GM19025 (cell line): ENCODE measurements around the gene ZC3H12C.
"Not testable (repeated sequence)": the region's sequence is repeated elsewhere in the genome, so short reads cannot be mapped to it uniquely, and the experiment has no call there.

Experiments
- ATAC-seq: cut with Tn5 transposase; IDR thresholded peaks from one replicate; pipeline ENCODE4 v1.9.1; 2021; ENCODE audit warnings: mild to moderate bottlenecking, low read depth, moderate library complexity; ENCODE audit not compliant: unreplicated experiment

The ZC3H12C gene

GRCh38 chr11:110176366-110177085 lies 83.3 kb downstream of the ZC3H12C start:
- ATAC-seq = no peak

- no peak for ATAC-seq
These were observed 83.9 kb downstream of the ZC3H12C start for GRCh38 chr11:110177086-110177456.

- no peak for ATAC-seq
These were observed 85.9 kb downstream of the ZC3H12C start for GRCh38 chr11:110179064-110179463.

DNA sequence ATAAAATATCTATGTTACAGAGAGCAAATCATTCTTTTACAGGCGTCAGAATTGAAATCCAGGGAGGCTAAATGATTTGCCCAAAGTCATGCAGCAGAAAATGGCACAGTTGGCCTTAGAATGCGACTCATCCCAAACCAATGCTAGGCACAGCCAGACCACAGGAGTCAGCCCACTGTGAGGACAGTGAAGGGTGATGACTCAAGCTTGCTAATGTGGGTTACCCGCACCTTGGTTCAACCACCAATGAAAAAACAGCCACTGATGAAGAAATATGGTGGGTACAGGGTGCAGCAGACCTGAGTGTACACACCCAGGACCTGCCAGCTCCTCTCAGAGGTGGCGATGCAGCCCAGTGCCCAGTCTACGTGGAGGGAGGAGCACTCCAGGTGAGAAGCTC lies 89.7 kb downstream of the ZC3H12C start:
- ATAC-seq = no peak

DNA sequence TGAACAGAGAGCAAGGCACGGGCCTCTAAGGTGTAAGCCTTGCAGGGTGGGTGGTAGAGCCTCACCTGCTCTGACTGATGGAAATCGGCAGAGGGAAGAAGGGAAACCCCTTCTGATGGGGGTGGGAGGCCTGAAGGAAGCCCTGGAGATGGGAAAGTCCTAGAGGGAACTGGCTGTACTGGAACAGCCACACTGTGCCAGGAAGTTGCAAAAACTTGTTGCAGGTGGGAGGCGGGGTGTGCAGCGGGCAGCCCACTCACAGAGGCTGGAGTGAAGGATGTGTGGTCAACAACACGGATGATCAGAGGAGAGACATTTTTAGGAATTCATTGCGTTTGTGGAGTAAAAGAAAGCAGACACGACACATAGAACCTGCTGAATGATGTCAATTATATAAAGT lies 91.3 kb downstream of the ZC3H12C start:
- ATAC-seq = no peak

DNA sequence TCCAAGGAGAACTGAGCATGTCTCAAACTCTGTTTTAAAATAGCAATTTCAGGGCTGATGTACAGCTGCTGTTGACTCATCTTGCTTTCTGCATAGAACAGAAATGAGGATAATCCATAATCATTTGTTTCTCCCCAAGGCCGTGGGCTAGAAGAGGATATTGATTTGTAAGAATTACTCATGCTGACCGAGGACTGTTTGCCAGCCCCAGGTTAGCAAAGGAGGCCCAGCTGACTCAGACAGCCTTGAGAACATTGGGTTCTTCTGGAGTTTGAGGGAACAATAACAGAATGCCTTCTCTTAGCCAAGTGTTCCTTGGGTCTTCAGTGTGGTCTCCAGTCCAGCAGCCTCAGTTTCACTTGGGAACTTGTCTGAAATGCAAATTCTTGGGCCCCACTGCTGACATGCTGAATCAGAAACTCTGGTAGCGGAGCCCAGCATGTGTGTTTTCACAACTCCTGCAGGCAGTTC lies 92.0 kb downstream of the ZC3H12C start:
- no peak for ATAC-seq

DNA sequence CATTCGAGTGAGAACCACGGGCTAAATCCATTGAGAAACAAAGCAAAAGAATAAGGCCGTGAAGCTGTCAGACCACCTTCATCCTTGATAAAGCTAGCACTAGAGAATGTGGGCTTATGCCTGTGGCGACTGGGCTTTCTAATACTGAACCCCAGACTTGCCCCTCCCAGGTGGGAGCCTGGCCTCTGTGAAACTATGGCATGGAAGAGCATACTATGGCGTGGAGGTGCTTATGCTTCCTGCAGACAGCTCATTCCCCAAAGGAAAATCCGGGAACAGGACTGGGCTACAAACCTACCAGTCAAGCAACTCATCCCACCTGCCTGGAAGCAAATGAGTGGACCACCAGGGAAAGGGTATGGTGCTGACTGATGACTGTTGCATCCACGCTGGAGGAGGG lies 92.4 kb downstream of the ZC3H12C start:
- no peak for ATAC-seq

DNA sequence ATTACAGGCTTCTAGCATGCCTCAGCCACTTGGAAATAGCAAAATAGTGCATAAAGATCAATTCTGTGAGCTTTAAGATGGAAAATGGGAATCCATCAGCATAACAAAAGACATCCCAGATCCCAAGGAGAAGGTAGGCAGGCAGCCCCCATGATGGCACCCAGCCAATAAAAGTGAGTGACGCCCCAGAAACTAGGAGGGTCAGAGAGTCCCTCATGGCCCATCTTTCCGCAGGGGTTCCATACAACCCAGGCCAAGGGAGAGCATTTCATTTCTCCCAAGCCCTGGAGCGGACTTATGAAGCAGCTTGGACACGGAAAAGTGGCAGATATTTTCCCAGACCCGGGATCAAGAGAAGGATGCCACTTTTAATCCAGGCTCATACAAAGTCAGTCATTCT lies 93.3 kb downstream of the ZC3H12C start:
- ATAC-seq = no peak

DNA sequence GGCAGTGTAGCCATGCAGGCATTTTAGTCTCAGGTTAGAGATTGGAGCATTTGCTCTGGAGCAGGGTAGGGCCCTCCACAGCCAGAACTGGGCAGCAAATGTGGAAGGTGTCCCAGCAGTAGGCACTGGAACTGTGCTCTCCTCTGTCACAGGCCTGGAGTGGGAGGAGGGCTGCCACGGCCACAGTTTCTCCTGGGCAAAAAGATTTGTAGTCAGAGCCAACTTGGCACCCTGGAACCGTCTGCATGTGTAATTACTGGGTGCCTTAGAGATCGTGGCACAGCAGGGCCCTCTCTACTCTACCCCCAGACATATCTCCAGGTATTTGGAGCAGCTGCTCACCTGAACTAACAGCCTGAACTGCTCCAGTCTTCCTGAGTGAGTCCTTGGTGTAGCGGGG lies 93.7 kb downstream of the ZC3H12C start:
- ATAC-seq = no peak

- ATAC-seq = no peak
These were observed 94.5 kb downstream of the ZC3H12C start for GRCh38 chr11:110187731-110188130.

- ATAC-seq = no peak
These were observed 97.7 kb downstream of the ZC3H12C start for GRCh38 chr11:110190885-110191284.

GRCh38 chr11:110192604-110193282 lies 99.6 kb downstream of the ZC3H12C start:
- ATAC-seq = peak; percentile 58

- not testable (repeated sequence) for ATAC-seq
These were observed 101.1 kb downstream of the ZC3H12C start for GRCh38 chr11:110194211-110194766.

DNA sequence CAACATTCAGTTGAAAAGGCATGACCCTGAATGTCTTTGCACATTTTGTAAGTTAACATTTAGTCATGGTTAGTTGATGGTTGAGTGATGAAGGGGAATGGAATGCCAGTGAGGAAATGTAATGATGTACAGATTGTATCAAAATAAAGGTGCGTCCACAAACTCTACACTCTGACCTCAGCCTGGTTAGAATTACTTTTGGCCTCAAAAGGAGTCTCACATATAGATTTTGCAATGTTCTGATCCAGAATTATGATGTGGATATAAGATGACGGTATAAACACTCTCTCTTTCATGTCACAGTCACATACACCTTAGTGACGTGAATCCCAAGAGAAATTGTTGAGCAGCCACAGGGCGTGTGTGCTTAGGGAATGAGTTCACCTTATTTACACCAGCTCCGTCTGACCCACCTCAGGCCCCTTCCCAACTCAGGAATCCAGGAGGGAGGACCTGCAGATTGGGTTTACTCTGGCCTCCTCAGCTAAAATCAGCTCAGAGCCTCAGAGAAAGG lies 103.1 kb downstream of the ZC3H12C start:
- ATAC-seq = no peak

GRCh38 chr11:110196884-110197420 lies 103.8 kb downstream of the ZC3H12C start:
- no peak for ATAC-seq

- ATAC-seq = no peak
These were observed 105.0 kb downstream of the ZC3H12C start for GRCh38 chr11:110198031-110198729.

GRCh38 chr11:110199184-110199981 lies 106.2 kb downstream of the ZC3H12C start:
- no peak for ATAC-seq

DNA sequence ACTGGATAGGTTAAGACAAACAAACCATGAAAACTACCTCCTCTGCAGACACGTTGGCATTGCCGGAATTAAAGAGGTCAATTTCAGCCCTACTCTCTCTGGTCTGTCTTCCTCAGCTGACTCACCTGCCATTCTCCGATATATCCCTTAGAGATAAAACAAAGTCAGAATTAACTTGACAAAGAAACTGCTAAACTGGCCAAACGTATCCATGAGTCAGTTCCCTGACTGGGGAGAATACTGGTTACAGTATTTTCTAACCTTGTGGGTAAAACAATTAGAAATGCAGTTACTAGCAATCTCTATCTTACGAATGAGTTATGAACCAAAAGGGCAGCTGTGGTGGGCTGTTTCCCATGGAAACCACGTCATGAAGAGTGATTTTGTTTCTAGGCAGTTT lies 107.0 kb downstream of the ZC3H12C start:
- no peak for ATAC-seq

DNA sequence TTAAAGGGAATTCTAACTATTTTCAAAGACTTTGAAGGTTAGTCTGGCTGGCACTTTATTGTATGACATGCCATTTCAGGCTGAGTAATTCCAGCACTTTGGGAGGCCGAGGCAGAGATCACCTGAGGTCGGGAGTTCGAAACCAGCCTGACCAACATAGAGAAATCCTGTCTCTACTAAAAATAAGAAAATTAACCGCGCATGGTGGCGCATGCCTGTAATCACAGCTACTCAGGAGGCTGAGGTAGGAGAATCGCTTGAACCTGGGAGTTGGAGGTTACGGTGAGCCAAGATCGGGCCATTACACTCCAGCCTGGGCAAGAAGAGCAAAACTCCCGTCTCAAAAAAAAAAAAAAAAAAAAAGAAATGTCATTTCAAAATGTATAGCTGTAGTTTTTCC lies 107.6 kb downstream of the ZC3H12C start:
- no peak for ATAC-seq

- no peak for ATAC-seq
These were observed 113.9 kb downstream of the ZC3H12C start for GRCh38 chr11:110207123-110207522.
